Mesodermal cell (in vitro differentiated cells): ENCODE measurements around the gene CXXC5.
A peak's percentile ranks its signal among the peaks of the same experiment; 100 is the strongest.
"Not testable (repeated sequence)": the region's sequence is repeated elsewhere in the genome, so short reads cannot be mapped to it uniquely, and the experiment has no call there.

Experiments
- H3K27ac ChIP-seq: 2 replicates; pipeline ENCODE4 v1.7.0; 2013; ENCODE audit warnings: mild to moderate bottlenecking, low read depth, low read length, moderate library complexity; ENCODE audit not compliant: severe bottlenecking
- H3K36me3 ChIP-seq: 2 replicates; pipeline ENCODE4 v1.7.1; 2013; ENCODE audit warnings: mild to moderate bottlenecking, low read length, moderate library complexity; ENCODE audit not compliant: control insufficient read depth, insufficient read depth
- H3K4me1 ChIP-seq: one replicate; pipeline ENCODE4 v1.7.1; 2013; ENCODE audit warnings: mild to moderate bottlenecking, low read length; ENCODE audit not compliant: insufficient read depth, control insufficient read depth, poor library complexity, severe bottlenecking
- H3K4me3 ChIP-seq: 2 replicates; pipeline ENCODE4 v1.7.0; 2013; ENCODE audit warnings: low read length, control low read depth, mild to moderate bottlenecking; ENCODE audit not compliant: insufficient read depth, poor library complexity, severe bottlenecking; ENCODE audit errors: extremely low read depth
- H3K9me3 ChIP-seq: 2 replicates; pipeline ENCODE4 v1.7.1; 2013; ENCODE audit warnings: mild to moderate bottlenecking, low read length, moderate library complexity; ENCODE audit not compliant: control insufficient read depth
- WGBS, 2 experiments: methylation state at CpG; one replicate each; pipeline ENCODE4 v1.1.5; 2013; ENCODE audit warnings: missing lambda C conversion rate in 2 of 2; ENCODE audit not compliant: insufficient coverage in 2 of 2; 5-methylcytosine and 5-hydroxymethylcytosine counted together

The CXXC5 gene

DNA sequence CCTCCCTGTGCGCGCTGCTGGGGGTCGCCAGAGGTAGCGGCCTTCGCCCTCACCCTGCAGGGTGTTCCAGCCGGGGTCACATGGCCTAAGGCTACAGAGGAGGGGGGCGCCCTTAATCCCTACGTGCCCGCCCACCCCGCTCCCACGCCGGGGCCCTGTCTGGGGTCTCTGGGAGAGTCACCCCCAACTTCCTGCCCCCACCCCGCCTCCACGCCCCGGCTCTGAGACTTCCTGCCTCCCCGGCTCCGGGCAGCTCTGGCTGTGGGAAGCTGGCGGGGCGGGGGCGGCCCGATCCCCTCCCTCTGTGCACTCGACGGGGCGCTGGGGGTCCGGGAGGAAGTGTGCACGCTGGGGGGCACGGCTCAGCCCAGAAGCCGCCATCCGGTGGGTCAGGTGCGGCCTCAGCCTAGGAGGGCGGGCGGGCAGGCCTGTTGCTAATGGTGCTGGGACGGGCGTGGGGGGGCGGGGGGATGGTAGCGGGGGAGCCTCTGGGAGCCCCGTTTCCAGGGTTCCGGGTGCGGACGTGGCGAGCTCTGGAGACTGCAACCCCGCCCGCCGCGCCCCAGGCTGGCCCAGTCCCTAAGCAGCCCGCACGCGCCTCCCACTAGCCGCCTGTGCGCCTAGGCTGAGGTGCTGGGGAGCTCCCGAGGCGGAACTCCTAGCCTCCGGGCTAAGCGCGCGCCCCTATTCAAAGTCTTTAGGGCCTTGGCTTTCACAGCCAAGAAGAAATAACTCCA is 61.6 kb downstream of the CXXC5 start:
- peaks cover 41% of the 10 kb centered on the region for H3K4me1 ChIP-seq
- H3K27ac ChIP-seq = peak overlapping the region; percentile 96
- H3K4me3 ChIP-seq = peak overlapping the region; percentile 39
- no peaks in the 10 kb centered on the region for H3K9me3 ChIP-seq
- H3K36me3 ChIP-seq = no peaks in the 10 kb centered on the region
- 0 to 4% methylated on average over 27 to 42 of the region's 56 CpGs for WGBS, 2 experiments

DNA sequence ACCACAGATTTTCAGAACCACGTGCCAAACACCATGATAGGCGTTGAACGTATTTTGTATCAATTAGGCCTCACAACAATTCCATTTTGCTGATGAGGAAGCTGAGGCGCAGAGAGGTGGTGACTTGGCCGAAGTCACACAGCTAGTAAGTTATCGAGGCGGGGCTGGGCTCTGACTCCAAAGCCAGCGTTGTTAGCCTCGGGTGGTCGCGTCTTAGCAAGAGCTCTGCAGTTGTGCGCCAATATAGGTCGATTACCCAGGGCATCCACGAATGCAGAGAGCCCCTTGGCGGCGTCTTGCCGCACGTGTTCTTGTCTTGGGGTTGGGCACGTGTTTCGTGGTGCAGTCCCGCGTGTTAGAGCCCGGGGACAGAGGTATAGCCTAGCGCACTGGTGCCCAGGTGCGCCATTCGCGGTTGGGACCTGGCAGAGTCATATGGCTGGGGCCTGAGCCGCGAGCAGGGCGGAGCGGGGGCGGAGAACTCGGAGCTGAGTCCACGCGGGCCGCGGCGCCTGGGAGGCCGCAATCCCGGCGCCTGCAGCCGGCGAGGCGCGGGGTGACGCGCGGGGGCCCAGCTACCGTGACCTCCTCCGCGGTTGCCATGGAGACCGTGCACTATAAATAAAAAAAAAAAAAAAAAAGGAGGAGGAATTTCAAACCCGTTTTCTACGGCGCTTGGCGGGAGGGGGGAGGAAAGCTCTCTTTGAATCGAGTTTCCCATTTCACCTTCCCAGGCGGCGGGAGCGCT is 62.3 kb downstream of the CXXC5 start:
- H3K9me3 ChIP-seq = no peaks in the 10 kb centered on the region
- H3K36me3 ChIP-seq = no peaks in the 10 kb centered on the region
- H3K27ac ChIP-seq = peak overlapping the region; percentile 96
- peak overlapping the region; percentile 39 for H3K4me3 ChIP-seq
- WGBS, 2 experiments = 1 to 2% methylated on average over 33 to 37 of the region's 60 CpGs
- H3K4me1 ChIP-seq = peaks cover 39% of the 10 kb centered on the region

GRCh38 chr5:139711067-139711905 is 63.1 kb downstream of the CXXC5 start:
- H3K4me1 ChIP-seq = peaks cover 31% of the 10 kb centered on the region
- peak overlapping the region; percentile 96 for H3K27ac ChIP-seq
- H3K36me3 ChIP-seq = no peaks in the 10 kb centered on the region
- 0 to 1% methylated on average over 3 to 16 of the region's 68 CpGs for WGBS, 2 experiments
- peak overlapping the region; percentile 39 for H3K4me3 ChIP-seq
- H3K9me3 ChIP-seq = no peaks in the 10 kb centered on the region

DNA sequence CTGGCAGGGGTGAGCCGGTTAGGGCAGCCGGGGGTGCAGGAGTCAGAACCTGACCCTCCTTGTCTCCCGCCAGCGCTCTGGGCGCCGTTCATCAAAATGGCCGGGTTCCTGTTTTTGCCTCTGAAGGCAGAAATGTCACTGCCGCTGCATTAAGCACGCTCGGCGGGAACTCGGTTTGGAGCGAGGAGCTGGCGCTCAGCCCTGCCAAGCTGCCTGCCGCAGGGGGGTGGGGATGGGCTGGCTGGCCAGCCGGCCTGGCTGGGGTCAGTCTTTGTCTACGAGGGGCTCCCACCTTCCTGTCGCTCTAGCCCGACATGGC is 63.7 kb downstream of the CXXC5 start:
- Histone ChIP-seq H3K4me3 (peak overlapping the region; percentile 39), H3K9me3 (no peaks in the 10 kb centered on the region), H3K27ac (peak overlapping the region; percentile 96), H3K36me3 (no peaks in the 10 kb centered on the region), H3K4me1 (peaks cover 30% of the 10 kb centered on the region)
- WGBS, 2 experiments = 3 to 6% methylated on average over 10 to 13 of the region's 19 CpGs

- no peak overlapping the region for H3K4me3 ChIP-seq
- H3K9me3 ChIP-seq = no peaks in the 10 kb centered on the region
- no peak overlapping the region for H3K27ac ChIP-seq
- peaks cover 27% of the 10 kb centered on the region for H3K4me1 ChIP-seq
- WGBS, 2 experiments = 65 to 82% methylated on average over 4 to 5 of the region's 5 CpGs
- H3K36me3 ChIP-seq = no peaks in the 10 kb centered on the region
These were observed 64.3 kb downstream of the CXXC5 start for GRCh38 chr5:139712412-139712811.

- H3K36me3 ChIP-seq, H3K27ac ChIP-seq, H3K9me3 ChIP-seq, H3K4me3 ChIP-seq: not testable (repeated sequence)
- WGBS, 2 experiments = 96 to 97% methylated on average over 12 of the region's 12 CpGs
- peaks cover 13% of the 10 kb centered on the region for H3K4me1 ChIP-seq
These were observed 65.7 kb downstream of the CXXC5 start for GRCh38 chr5:139713898-139714297.

GRCh38 chr5:139717221-139717620 is 69.1 kb downstream of the CXXC5 start:
- Histone ChIP-seq H3K27ac (no peak overlapping the region), H3K9me3 (peaks cover 3% of the 10 kb centered on the region), H3K4me1 (no peaks in the 10 kb centered on the region), H3K36me3 (no peaks in the 10 kb centered on the region), H3K4me3 (no peak overlapping the region)
- 80 to 92% methylated on average over 5 to 8 of the region's 8 CpGs for whole genome bisulfite sequencing, 2 experiments

- not testable (repeated sequence) for H3K9me3 ChIP-seq, H3K27ac ChIP-seq, H3K4me1 ChIP-seq, H3K36me3 ChIP-seq, H3K4me3 ChIP-seq
- WGBS, 2 experiments = 86 to 100% methylated on average over 1 to 2 of the region's 2 CpGs
These were observed 70.3 kb downstream of the CXXC5 start for GRCh38 chr5:139718403-139718802.

GRCh38 chr5:139719970-139720369 is 71.8 kb downstream of the CXXC5 start:
- not testable (repeated sequence) for H3K4me1 ChIP-seq, H3K27ac ChIP-seq, H3K4me3 ChIP-seq, H3K36me3 ChIP-seq, H3K9me3 ChIP-seq
- 88 to 100% methylated on average over 1 to 3 of the region's 3 CpGs for WGBS, 2 experiments

DNA sequence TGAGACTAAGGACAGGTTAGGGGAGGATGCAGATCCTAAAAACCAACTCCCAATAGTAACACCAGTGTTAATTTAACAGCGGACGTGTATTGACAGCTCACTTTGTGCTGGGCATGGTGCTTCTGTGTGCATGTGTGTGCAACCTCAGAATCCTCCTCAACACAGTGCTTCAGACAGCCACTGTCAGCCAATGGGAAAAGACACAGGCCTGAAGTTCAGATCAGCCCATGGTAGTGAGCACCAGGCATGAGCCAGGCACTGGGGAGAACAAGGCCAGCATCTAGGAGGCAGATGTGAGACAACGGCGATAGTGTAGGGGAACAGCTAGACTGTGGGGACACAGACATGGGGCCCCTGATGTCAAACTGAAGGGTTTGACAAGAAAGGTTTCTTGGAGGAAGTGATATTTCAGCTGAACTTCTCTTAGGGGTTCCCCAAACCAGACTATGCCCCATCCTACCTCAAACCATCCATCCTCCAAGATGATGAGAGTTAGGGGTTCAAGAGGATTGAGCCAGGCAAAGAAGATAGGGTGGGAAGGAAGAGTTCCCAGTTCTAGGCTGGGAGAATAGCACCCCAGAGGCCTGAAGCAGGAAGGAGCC is 75.9 kb downstream of the CXXC5 start:
- Histone ChIP-seq H3K27ac (no peak overlapping the region), H3K9me3 (no peaks in the 10 kb centered on the region), H3K4me1 (peaks cover 8% of the 10 kb centered on the region), H3K4me3 (no peak overlapping the region), H3K36me3 (no peaks in the 10 kb centered on the region)
- 100% methylated on average over 2 of the region's 4 CpGs for WGBS, 2 experiments
